HFFc6 (cell line): Measurements from ENCODE around the gene RFC3. TPM values are rescaled to one million over a fixed set of nuclear protein-coding genes. Genes with fewer than 3 reads are reported as not detected.
"Not testable (repeated sequence)": the region's sequence is repeated elsewhere in the genome, so short reads cannot be mapped to it uniquely, and the experiment has no call there.

Experiments used
- DNase-seq: peaks from one replicate; pipeline ENCODE4 v3.0.0-alpha.2; 2018
- H3K27ac Mint-ChIP-seq: 2 replicates; pipeline ENCODE4 v1.8.0; 2020; ENCODE audit warnings: mild to moderate bottlenecking, mixed read lengths
- H3K27me3 Mint-ChIP-seq: 2 replicates; pipeline ENCODE4 v1.8.0; 2021; ENCODE audit warnings: mild to moderate bottlenecking, moderate library complexity, mixed read lengths; ENCODE audit not compliant: insufficient read depth
- H3K36me3 Mint-ChIP-seq: 2 replicates; pipeline ENCODE4 v1.8.0; 2021; ENCODE audit warnings: low read depth, mixed read lengths
- H3K4me1 Mint-ChIP-seq: 2 replicates; pipeline ENCODE4 v1.8.0; 2020; ENCODE audit warnings: low read depth, mixed read lengths
- H3K4me3 Mint-ChIP-seq: 2 replicates; pipeline ENCODE4 v1.8.0; 2020; ENCODE audit warnings: mild to moderate bottlenecking, moderate library complexity, mixed read lengths
- H3K9me3 Mint-ChIP-seq: 2 replicates; pipeline ENCODE4 v1.8.0; 2020; ENCODE audit warnings: mild to moderate bottlenecking, mixed read lengths
- CTCF ChIP-seq: fragments of 200-600 bp; sonication (generic); IDR thresholded peaks from 2 replicates; pipeline ENCODE4 v1.5.0; 2021; ENCODE audit warnings: antibody characterized with exemption, mild to moderate bottlenecking
- total RNA-seq, 6 experiments: library from RNA; stranded (reverse); fragmentation: NEBNext Ultra II Directional; extraction: Animal tissue kit (Norgen Biotek cat#: 25700); gene quantifications; 2 replicates in 1 of 6; 3 replicates in 5 of 6; pipeline ENCODE4 v1.2.3, GENCODE V29; 2021

The RFC3 gene
- total RNA-seq, 6 experiments from 2014 or later = 8.8 to 16.2 (median 15.1) TPM

- Mint-ChIP-seq H3K4me1 (no peaks in the 10 kb centered on the region), H3K27ac (no peak overlapping the region), H3K27me3 (peaks cover 15% of the 10 kb centered on the region), H3K9me3 (peaks cover 5% of the 10 kb centered on the region; the same call in 1 of the 2 replicates), H3K36me3 (no peaks in the 10 kb centered on the region), H3K4me3 (no peak overlapping the region)
- TF ChIP-seq CTCF = no peak
- DNase-seq = no peak
Observed at GRCh38 chr13:33776239-33776881, 41.6 kb upstream of the RFC3 start.

- H3K27me3 Mint-ChIP-seq = peaks cover 7% of the 10 kb centered on the region
- H3K4me3 Mint-ChIP-seq = no peak overlapping the region
- H3K4me1 Mint-ChIP-seq = peaks cover 7% of the 10 kb centered on the region
- no peak overlapping the region for H3K27ac Mint-ChIP-seq
- no peaks in the 10 kb centered on the region for H3K36me3 Mint-ChIP-seq
- no peak for DNase-seq
- H3K9me3 Mint-ChIP-seq = peaks cover 5% of the 10 kb centered on the region; the same call in 1 of the 2 replicates
- TF ChIP-seq CTCF = no peak
Observed at GRCh38 chr13:33782631-33783030, 35.3 kb upstream of the RFC3 start.

GRCh38 chr13:33783212-33783611, 34.7 kb upstream of the RFC3 start:
- not testable (repeated sequence) for H3K27ac Mint-ChIP-seq, H3K27me3 Mint-ChIP-seq, H3K4me3 Mint-ChIP-seq, H3K36me3 Mint-ChIP-seq, DNase-seq, H3K9me3 Mint-ChIP-seq
- H3K4me1 Mint-ChIP-seq = peaks cover 11% of the 10 kb centered on the region

GRCh38 chr13:33784738-33785137, 33.2 kb upstream of the RFC3 start:
- Mint-ChIP-seq H3K27me3 (peaks cover 4% of the 10 kb centered on the region), H3K9me3 (peaks cover 5% of the 10 kb centered on the region; the same call in 1 of the 2 replicates), H3K4me1 (peaks cover 11% of the 10 kb centered on the region)

GRCh38 chr13:33785384-33785783, 32.6 kb upstream of the RFC3 start:
- H3K27ac Mint-ChIP-seq = no peak overlapping the region
- H3K9me3 Mint-ChIP-seq = peaks cover 5% of the 10 kb centered on the region; the same call in 1 of the 2 replicates
- no peak for TF ChIP-seq CTCF
- peaks cover 4% of the 10 kb centered on the region for H3K27me3 Mint-ChIP-seq
- DNase-seq = no peak
- no peak overlapping the region for H3K4me3 Mint-ChIP-seq
- H3K36me3 Mint-ChIP-seq = no peaks in the 10 kb centered on the region
- H3K4me1 Mint-ChIP-seq = peaks cover 11% of the 10 kb centered on the region

More at GRCh38 chr13:33784738-33785137, 33.2 kb upstream of the RFC3 start:
- H3K36me3 Mint-ChIP-seq = no peaks in the 10 kb centered on the region
- no peak overlapping the region for H3K27ac Mint-ChIP-seq
- no peak for TF ChIP-seq CTCF
- DNase-seq = no peak
- no peak overlapping the region for H3K4me3 Mint-ChIP-seq

- TF ChIP-seq CTCF = no peak
- H3K4me3 Mint-ChIP-seq = peak overlapping the region; percentile 79
- DNase-seq = peak; percentile 13
- no peaks in the 10 kb centered on the region for H3K36me3 Mint-ChIP-seq
- peaks cover 11% of the 10 kb centered on the region for H3K4me1 Mint-ChIP-seq
- H3K27ac Mint-ChIP-seq = no peak overlapping the region
- H3K27me3 Mint-ChIP-seq = peaks cover 4% of the 10 kb centered on the region
- no peaks in the 10 kb centered on the region for H3K9me3 Mint-ChIP-seq
Observed at GRCh38 chr13:33787051-33787591, 30.8 kb upstream of the RFC3 start.
